PC-9 (cell line): ENCODE data around the gene NBEAL2. TPM values are rescaled to one million over a fixed set of nuclear protein-coding genes. Genes with fewer than 3 reads are reported as not detected.

Experiments
- BruUV-seq: library from RNA; stranded (reverse); fragments of 400-500 nt; replicated peaks from 2 replicates; lab custom pipeline; 2021; lab: Mats Ljungman, UMichigan
- CTCF ChIA-PET: fragments of 300-600 bp; sonication (Branson Sonifier 250); formaldehyde crosslinking; loops from one replicate; lab custom pipeline; 2022; ENCODE audit warnings: antibody characterized with exemption; lab: Charles Lee
- POLR2A ChIA-PET: fragments of 300-600 bp; sonication (Branson Sonifier 250); formaldehyde crosslinking; loops from one replicate; lab custom pipeline; 2022; ENCODE audit warnings: antibody characterized with exemption; ENCODE audit not compliant: unreplicated experiment; lab: Charles Lee
- DNase-seq, 2 experiments: peaks; one replicate each; pipeline versions ENCODE4 v3.0.0 to v3.0.0-alpha.2; 2015 to 2022; ENCODE audit warnings: mixed read lengths in 1 of 2
- H2AFZ ChIP-seq: fragments of 200-600 bp; sonication (generic); 2 replicates; pipeline ENCODE4 v1.8.1; 2017; ENCODE audit warnings: antibody characterized with exemption
- H3F3A ChIP-seq: fragments of 200-600 bp; sonication (generic); 2 replicates; pipeline ENCODE4 v1.8.1; 2017; ENCODE audit warnings: antibody characterized with exemption, mild to moderate bottlenecking, low read depth; ENCODE audit not compliant: insufficient read depth
- H3K27ac ChIP-seq: fragments of 200-600 bp; sonication (generic); 2 replicates; pipeline ENCODE4 v1.6.1; 2016; ENCODE audit warnings: mixed run types
- H3K27me3 ChIP-seq: fragments of 200-600 bp; sonication (generic); 2 replicates; pipeline ENCODE4 v1.6.1; 2016; ENCODE audit warnings: low read depth, mixed run types; ENCODE audit not compliant: insufficient read depth
- H3K36me3 ChIP-seq: fragments of 200-600 bp; sonication (generic); 2 replicates; pipeline ENCODE4 v1.6.1; 2016; ENCODE audit warnings: low read depth, mixed run types
- H3K4me1 ChIP-seq: fragments of 200-600 bp; sonication (generic); replicated peaks from 2 replicates; pipeline ENCODE4 v1.6.1; 2016; ENCODE audit warnings: mixed run types; ENCODE audit not compliant: insufficient read depth
- H3K4me2 ChIP-seq: fragments of 200-600 bp; sonication (generic); 2 replicates; pipeline ENCODE4 v1.6.1; 2017; ENCODE audit warnings: mixed run types
- H3K4me3 ChIP-seq: fragments of 200-600 bp; sonication (generic); 2 replicates; pipeline ENCODE4 v1.6.1; 2016; ENCODE audit warnings: mixed run types
- H3K79me2 ChIP-seq: fragments of 200-600 bp; sonication (generic); 2 replicates; pipeline ENCODE4 v1.6.1; 2017; ENCODE audit warnings: low read depth, mixed run types
- H3K9me2 ChIP-seq: fragments of 200-600 bp; sonication (generic); 2 replicates; pipeline ENCODE4 v1.8.1; 2017; ENCODE audit warnings: mild to moderate bottlenecking; ENCODE audit not compliant: insufficient read depth
- H3K9me3 ChIP-seq: fragments of 200-600 bp; sonication (generic); 2 replicates; pipeline ENCODE4 v1.8.1; 2016; ENCODE audit warnings: low read depth; ENCODE audit not compliant: insufficient read depth
- H4K20me1 ChIP-seq: fragments of 200-600 bp; sonication (generic); 2 replicates; pipeline ENCODE4 v1.8.1; 2017; ENCODE audit not compliant: insufficient read depth
- EZH2 ChIP-seq: fragments of 200-600 bp; sonication (generic); IDR thresholded peaks from 2 replicates; pipeline ENCODE4 v1.8.0; 2017; ENCODE audit warnings: antibody characterized with exemption, low read depth
- intact Hi-C: fragments of 100-400 bp; cut with micrococcal nuclease; formaldehyde crosslinking; loops from one replicate; pipeline ENCODE4 v1.10.0; 2022; ENCODE audit not compliant: unreplicated experiment
- total RNA-seq: library from RNA; stranded (reverse); gene quantifications from 2 replicates; pipeline ENCODE4 v1.2.3, GENCODE V29; 2021
- TF ChIP-seq, protein P1 (sequence below): fragments of 200-600 bp; sonication (generic); conservative IDR thresholded peaks from 2 replicates; pipeline ENCODE4 v1.6.1; 2017; ENCODE audit warnings: mixed run types, antibody characterized with exemption, mild to moderate bottlenecking, moderate library complexity

Gene NBEAL2
- total RNA-seq, 1 experiment from 2014 or later, result 81.0 TPM

DNA sequence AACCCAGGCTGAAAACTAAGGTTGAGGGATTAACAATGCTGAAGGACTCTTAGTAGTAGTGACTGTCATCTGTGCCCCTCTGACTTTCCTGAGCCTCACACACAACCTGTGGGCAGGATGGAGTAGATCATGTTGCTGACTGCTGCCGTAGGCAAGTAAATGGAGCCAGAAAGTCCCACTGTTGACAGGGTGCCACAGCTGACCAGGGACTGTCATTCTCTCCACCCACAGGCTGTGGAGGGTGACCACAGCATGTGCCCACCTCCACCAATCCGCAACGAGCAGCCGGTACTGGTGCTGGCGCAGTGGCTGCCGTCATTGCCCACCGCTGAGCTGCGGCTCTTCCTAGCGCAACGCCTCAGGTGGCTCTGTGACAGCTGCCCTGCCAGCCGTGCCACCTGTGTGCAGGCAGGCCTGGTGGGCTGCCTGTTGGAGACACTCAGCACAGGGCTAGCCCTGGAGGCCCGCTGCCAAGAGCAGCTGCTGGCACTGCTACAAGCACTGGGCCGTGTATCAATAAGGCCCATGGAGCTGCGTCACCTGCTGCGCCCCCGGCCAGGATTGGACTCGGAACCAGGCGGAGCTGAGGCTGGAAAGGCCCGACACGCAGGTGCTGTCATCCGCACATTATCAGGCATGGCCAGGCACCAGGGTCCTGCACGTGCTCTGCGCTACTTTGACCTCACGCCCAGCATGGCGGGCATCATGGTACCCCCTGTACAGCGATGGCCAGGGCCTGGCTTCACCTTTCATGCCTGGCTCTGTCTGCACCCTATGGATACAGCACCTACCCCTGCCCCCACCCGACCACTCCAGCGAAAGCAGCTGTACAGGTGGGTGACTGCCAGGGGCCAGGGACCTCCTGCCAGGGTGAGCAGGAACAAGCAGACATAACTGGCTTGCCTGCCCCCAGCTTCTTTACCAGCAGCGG lies 15.6 kb downstream of the NBEAL2 start:
- Histone ChIP-seq H3K79me2 (no peaks in the 10 kb centered on the region), H2AFZ (no peak overlapping the region), H3K9me2 (no peaks in the 10 kb centered on the region), H3K36me3 (no peaks in the 10 kb centered on the region), H3K4me1 (no peaks in the 10 kb centered on the region), H3K27me3 (no peaks in the 10 kb centered on the region), H3K27ac (no peak overlapping the region), H3K9me3 (no peaks in the 10 kb centered on the region), H3K4me2 (no peak overlapping the region), H3F3A (no peaks in the 10 kb centered on the region), H3K4me3 (no peak overlapping the region), H4K20me1 (no peaks in the 10 kb centered on the region)
- no peak for DNase-seq
- intact Hi-C loops, result loop anchor here (5.0 kb wide), 1 partner anchor 288 kb away; no protein-coding TSS in a partner anchor
- ChIA-PET POLR2A (no interaction called here), CTCF (no interaction called here)
- no TSS peak for BruUV-seq
- TF ChIP-seq, protein P1, sequence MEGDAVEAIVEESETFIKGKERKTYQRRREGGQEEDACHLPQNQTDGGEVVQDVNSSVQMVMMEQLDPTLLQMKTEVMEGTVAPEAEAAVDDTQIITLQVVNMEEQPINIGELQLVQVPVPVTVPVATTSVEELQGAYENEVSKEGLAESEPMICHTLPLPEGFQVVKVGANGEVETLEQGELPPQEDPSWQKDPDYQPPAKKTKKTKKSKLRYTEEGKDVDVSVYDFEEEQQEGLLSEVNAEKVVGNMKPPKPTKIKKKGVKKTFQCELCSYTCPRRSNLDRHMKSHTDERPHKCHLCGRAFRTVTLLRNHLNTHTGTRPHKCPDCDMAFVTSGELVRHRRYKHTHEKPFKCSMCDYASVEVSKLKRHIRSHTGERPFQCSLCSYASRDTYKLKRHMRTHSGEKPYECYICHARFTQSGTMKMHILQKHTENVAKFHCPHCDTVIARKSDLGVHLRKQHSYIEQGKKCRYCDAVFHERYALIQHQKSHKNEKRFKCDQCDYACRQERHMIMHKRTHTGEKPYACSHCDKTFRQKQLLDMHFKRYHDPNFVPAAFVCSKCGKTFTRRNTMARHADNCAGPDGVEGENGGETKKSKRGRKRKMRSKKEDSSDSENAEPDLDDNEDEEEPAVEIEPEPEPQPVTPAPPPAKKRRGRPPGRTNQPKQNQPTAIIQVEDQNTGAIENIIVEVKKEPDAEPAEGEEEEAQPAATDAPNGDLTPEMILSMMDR, result no peak
- no peak for TF ChIP-seq EZH2

DNA sequence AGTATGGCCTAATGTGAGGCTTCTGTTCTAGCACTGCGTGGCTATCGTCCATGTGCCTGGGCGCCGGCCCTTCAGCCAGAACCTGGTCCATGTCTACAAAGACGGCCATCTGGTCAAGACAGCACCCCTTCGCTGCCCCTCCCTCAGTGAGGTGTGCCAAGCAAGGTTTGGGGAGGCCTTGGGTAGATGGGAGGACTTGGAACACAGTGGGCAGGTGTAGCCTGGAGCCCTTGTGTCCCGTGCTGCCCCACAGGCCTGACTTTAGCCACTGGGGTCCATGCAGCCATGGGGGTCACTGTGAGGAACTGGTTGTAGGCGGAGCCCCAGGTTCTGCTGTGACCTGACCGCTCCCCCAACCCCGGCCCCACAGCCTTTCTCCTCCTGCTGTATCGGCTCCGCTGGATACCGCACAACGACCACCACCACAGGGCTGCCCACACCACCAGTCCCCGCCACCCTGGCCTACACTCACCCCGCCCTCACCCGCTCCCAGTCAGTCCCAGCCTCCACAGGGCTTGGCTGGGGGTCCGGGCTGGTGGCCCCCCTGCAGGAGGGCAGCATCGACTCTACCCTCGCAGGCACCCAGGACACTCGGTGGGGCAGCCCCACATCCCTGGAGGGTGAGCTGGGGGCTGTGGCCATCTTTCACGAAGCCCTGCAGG lies 16.6 kb downstream of the NBEAL2 start:
- intact Hi-C loops, result loop anchor here (5.0 kb wide), 1 partner anchor 289 kb away; no protein-coding TSS in a partner anchor
- Histone ChIP-seq H2AFZ (no peak overlapping the region), H3K27me3 (no peaks in the 10 kb centered on the region), H3K27ac (no peak overlapping the region), H3K4me2 (no peak overlapping the region), H3K79me2 (no peaks in the 10 kb centered on the region), H3K4me1 (no peaks in the 10 kb centered on the region), H3K36me3 (no peaks in the 10 kb centered on the region), H3F3A (no peaks in the 10 kb centered on the region), H3K9me3 (no peaks in the 10 kb centered on the region), H3K4me3 (no peak overlapping the region), H4K20me1 (no peaks in the 10 kb centered on the region), H3K9me2 (no peaks in the 10 kb centered on the region)
- no TSS peak for BruUV-seq
- TF ChIP-seq, protein P1, result no peak
- TF ChIP-seq EZH2, result no peak
- CTCF ChIA-PET, result no interaction called here
- POLR2A ChIA-PET, result no interaction called here
- no peak for DNase-seq

DNA sequence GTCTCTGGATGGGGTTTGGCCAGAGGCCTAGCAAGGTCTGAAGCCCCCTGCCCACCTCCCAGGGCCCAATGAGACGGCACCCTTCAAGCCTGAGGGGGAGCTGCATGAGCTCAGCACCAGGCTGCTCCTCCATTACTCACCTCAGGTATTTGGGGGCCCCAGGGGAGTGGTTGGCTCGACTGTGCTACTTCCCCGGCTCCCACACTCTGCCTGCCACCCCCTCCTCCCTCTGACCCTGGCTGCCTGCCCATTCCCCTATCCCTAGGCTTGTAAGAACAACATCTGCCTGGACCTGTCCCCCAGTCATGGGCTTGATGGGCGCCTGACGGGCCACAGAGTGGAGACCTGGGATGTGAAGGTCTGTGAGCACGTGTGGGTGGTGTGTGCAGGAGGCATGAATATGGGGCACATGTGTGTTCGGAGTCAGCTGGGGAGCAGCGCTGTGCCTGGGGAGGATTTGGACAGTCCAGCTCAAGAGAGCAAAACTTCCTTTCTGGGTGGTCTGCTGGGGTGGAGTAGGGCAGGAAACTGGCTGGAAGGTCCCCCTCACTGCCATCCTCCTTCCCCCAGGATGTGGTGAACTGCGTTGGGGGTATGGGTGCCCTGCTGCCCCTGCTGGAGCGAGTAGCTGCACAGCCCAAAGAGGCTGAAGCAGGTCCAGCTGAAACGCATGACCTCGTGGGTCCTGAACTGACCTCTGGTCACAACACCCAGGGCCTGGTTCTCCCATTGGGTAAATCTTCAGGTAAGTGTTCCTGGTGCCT lies 17.4 kb downstream of the NBEAL2 start:
- DNase-seq, result no peak
- BruUV-seq, result no TSS peak
- H3K9me3 ChIP-seq, result no peaks in the 10 kb centered on the region
- H3K9me2 ChIP-seq, result no peaks in the 10 kb centered on the region
- no peak overlapping the region for H2AFZ ChIP-seq
- H3K79me2 ChIP-seq, result no peaks in the 10 kb centered on the region
- no peaks in the 10 kb centered on the region for H3F3A ChIP-seq
- intact Hi-C loops, result loop anchor here (5.0 kb wide), 1 partner anchor 290 kb away; no protein-coding TSS in a partner anchor
- H3K27me3 ChIP-seq, result no peaks in the 10 kb centered on the region
- CTCF ChIA-PET, result no interaction called here
- no peaks in the 10 kb centered on the region for H3K4me1 ChIP-seq
- no peak overlapping the region for H3K4me3 ChIP-seq
- no peaks in the 10 kb centered on the region for H3K36me3 ChIP-seq
- TF ChIP-seq EZH2, result no peak
- no peaks in the 10 kb centered on the region for H4K20me1 ChIP-seq
- H3K27ac ChIP-seq, result no peak overlapping the region
- no peak overlapping the region for H3K4me2 ChIP-seq
- POLR2A ChIA-PET, result no interaction called here
